A549 (cell line): ENCODE results near the gene RUNX2. TPM values are rescaled to one million over a fixed set of nuclear protein-coding genes. Genes with fewer than 3 reads are reported as not detected.

Source experiments
- ATAC-seq, 2 experiments: fragments of 200-7000 bp in 1 of 2; fragments of >200 bp in 1 of 2; cut with Nextera tagmentation in 1 of 2; cut with Tn5 transposase in 1 of 2; 3 replicates each; pipeline versions ENCODE4 v1.8.0 to v1.9.1; 2018 to 2020; ENCODE audit warnings: mild to moderate bottlenecking in 1 of 2, moderate library complexity in 1 of 2
- CTCF ChIA-PET: fragments of 300-600 bp; sonication (Branson Sonifier 250); formaldehyde crosslinking; extraction: SDS; loops from one replicate; lab custom pipeline; 2021; ENCODE audit warnings: antibody characterized with exemption, inconsistent platforms; lab: Yijun Ruan, JAX
- POLR2A ChIA-PET: fragments of 350-600 bp; formaldehyde crosslinking; extraction: SDS; loops from one replicate; lab custom pipeline; 2021; ENCODE audit warnings: antibody characterized with exemption, inconsistent platforms; lab: Yijun Ruan, JAX
- DNase-seq, 2 experiments: peaks; one replicate each; pipeline versions ENCODE4 v3.0.0 to v3.0.0-alpha.2; 2011 to 2016; ENCODE audit warnings: low read depth in 1 of 2, low spot score in 1 of 2
- FAIRE-seq: peaks from 2 replicates; lab custom pipeline; 2011; peaks lifted over from hg19 to GRCh38; lab: Jason Lieb, UNC
- H3K27ac ChIP-seq, 2 experiments: fragments of >200 bp; sonication (Bioruptor Twin); formaldehyde crosslinking; 3 replicates each; pipeline ENCODE4 v1.5.1; 2016 to 2017
- H3K4me1 ChIP-seq: fragments of >200 bp; sonication (Bioruptor Twin); formaldehyde crosslinking; 3 replicates; pipeline ENCODE4 v1.6.1; 2016
- H3K4me2 ChIP-seq: fragments of >200 bp; sonication (Bioruptor Twin); formaldehyde crosslinking; 3 replicates; pipeline ENCODE4 v1.6.1; 2016
- H3K4me3 ChIP-seq: fragments of >200 bp; sonication (Bioruptor Twin); formaldehyde crosslinking; 3 replicates; pipeline ENCODE4 v1.5.1; 2016
- H3K9me3 ChIP-seq: fragments of >200 bp; sonication (Bioruptor Twin); formaldehyde crosslinking; 3 replicates; pipeline ENCODE4 v1.6.1; 2016
- BHLHE40 ChIP-seq: IDR thresholded peaks from 2 replicates; pipeline ENCODE4 v1.6.1; 2012; ENCODE audit warnings: low read depth, low read length, inconsistent platforms
- CBX2 ChIP-seq: fragments of 200-600 bp; sonication (generic); IDR thresholded peaks from 2 replicates; pipeline ENCODE4 v1.6.1; 2016; ENCODE audit warnings: low read depth, mild to moderate bottlenecking, borderline replicate concordance
- ESRRA ChIP-seq: fragments of 150-350 bp; IDR thresholded peaks from 2 replicates; pipeline ENCODE4 v1.6.1; 2014; ENCODE audit warnings: mild to moderate bottlenecking, low read length, borderline replicate concordance
- HDAC2 ChIP-seq: fragments of 200-600 bp; sonication (generic); IDR thresholded peaks from 2 replicates; pipeline ENCODE4 v1.6.1; 2016
- JUN ChIP-seq, 2 experiments: fragments of >200 bp; sonication (Bioruptor Twin); formaldehyde crosslinking; IDR thresholded peaks; 2 replicates in 1 of 2; 3 replicates in 1 of 2; pipeline ENCODE4 v1.6.1; 2016 to 2017
- JUNB ChIP-seq: fragments of >200 bp; sonication (Bioruptor Twin); formaldehyde crosslinking; IDR thresholded peaks from 2 replicates; pipeline ENCODE4 v1.6.1; 2016
- KDM1A ChIP-seq: fragments of 200-600 bp; sonication (generic); IDR thresholded peaks from 2 replicates; pipeline ENCODE4 v1.6.1; 2016; ENCODE audit warnings: low read depth, mild to moderate bottlenecking
- MAZ ChIP-seq: fragments of 150-350 bp; IDR thresholded peaks from 2 replicates; pipeline ENCODE4 v1.6.1; 2014; ENCODE audit warnings: antibody characterized with exemption, low read depth, low read length, borderline replicate concordance
- POLR2A ChIP-seq: IDR thresholded peaks from 2 replicates; pipeline ENCODE4 v1.6.1; 2012; ENCODE audit warnings: mild to moderate bottlenecking, low read length
- RAD21 ChIP-seq, 2 experiments: fragments of >200 bp in 1 of 2; sonication (Bioruptor Twin) in 1 of 2; formaldehyde crosslinking in 1 of 2; IDR thresholded peaks in 1 of 2; conservative IDR thresholded peaks in 1 of 2; 2 replicates in 1 of 2; 3 replicates in 1 of 2; pipeline ENCODE4 v1.6.1; 2012 to 2018; ENCODE audit warnings: inconsistent platforms in 1 of 2
- SMC3 ChIP-seq: fragments of >200 bp; sonication (Bioruptor Twin); formaldehyde crosslinking; IDR thresholded peaks from 3 replicates; pipeline ENCODE4 v1.6.1; 2018; ENCODE audit warnings: inconsistent platforms
- ZC3H11A ChIP-seq: fragments of 450-650 bp; IDR thresholded peaks from 2 replicates; pipeline ENCODE4 v1.6.1; 2014; ENCODE audit warnings: antibody characterized with exemption, mild to moderate bottlenecking
- ZSCAN20 ChIP-seq: fragments of 250-450 bp; sonication (Bioruptor Pico); IDR thresholded peaks from 2 replicates; pipeline ENCODE4 v1.8.0; 2022; ENCODE audit warnings: mild to moderate bottlenecking, moderate library complexity
- WGBS: methylation state at CpG from one replicate; pipeline ENCODE4 v1.1.6; 2017; ENCODE audit errors: missing lambda C conversion rate; 5-methylcytosine and 5-hydroxymethylcytosine counted together
- polyA plus RNA-seq, 4 experiments: library from polyadenylated mRNA; depleted of rRNA in 3 of 4; stranded (reverse); fragments of >200 nt; fragmentation: RNase III in 1 of 4; extraction: RNeasy Plus Mini Kit Qiagen cat#74134 plus additional on column Dnase treatment in 1 of 4; gene quantifications; 2 replicates in 3 of 4; 3 replicates in 1 of 4; pipeline ENCODE4 v1.2.3, GENCODE V29; 2011 to 2017
- TF ChIP-seq, protein P1 (sequence below): IDR thresholded peaks from 2 replicates; pipeline ENCODE4 v1.6.1; 2012; ENCODE audit warnings: low read depth, borderline replicate concordance
- TF ChIP-seq, protein P2 (sequence below): IDR thresholded peaks from 2 replicates; pipeline ENCODE4 v1.6.1; 2012
- TF ChIP-seq, protein P3 (sequence below): fragments of 200-600 bp; sonication (generic); IDR thresholded peaks from 2 replicates; pipeline ENCODE4 v1.6.1; 2016; ENCODE audit warnings: antibody characterized with exemption, mild to moderate bottlenecking, moderate library complexity

Gene RUNX2
- polyA plus RNA-seq, 2 of the 4 experiments (the other 2 are of a cell fraction), result 0.13 to 0.83 TPM

DNA sequence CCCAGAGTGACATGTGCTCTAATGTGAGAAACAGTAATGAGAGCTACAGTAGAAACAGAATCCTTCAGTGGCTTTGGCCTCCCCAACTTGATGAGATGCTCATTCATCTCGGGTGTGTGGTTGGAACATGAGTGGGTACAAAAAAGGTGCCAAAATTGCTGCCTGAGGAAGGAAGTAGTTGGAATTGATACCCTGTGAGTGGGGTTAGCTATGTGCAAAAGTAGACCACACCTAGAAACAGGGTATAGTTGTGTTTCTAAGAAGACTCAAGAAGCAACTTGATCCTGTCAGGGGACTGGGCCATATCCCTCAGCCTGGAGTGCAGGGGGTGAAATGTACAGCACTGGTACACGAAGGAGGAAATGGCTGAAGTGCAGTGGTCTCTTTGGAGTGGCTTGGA, 256.0 kb downstream of the RUNX2 start (continued):
- no peak for TF ChIP-seq BHLHE40

DNA sequence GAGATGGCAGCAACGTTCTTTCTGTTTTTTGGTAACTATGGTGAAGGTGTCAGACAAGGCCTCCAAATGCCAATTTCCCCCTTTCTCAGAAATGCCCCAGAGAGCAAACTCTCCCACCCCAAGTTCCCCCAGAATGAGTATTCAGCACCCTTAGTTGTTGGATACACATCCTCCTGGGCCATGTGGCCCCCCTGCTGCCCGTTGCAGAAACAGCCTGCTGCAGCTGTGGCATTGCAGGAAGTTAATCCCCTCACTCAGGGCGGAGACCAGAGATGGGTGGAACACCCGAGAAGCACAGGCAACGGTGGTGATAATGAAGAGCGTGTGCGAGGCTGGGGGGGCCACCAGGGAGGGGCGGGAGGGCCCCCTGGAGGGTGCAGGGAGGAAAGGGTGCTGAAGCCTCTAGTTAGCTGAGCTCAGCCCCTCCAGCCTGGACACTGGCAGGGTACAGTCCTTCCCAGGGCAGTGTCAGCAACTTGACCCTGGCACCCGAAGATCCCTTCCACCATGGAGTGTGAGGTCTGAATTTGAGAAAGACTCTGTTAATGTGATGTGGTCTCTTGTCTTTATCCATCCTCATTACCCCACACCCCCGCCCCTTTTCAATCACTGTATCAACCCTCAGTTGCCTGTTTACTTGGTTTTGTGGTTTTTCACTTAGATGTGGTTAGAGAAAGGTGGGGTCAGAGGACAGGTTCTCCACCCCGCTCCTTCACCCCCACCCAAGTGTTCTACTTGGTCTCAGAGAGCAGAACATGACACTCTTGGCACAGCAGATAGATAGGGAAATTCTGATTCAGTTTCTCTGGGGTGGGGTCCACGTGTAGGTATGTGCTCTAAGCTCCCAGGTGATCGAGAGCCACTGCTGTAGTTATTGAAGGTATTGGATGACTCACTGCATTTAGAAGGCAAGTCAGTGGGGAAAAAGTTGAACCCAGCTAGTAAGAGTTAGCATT, 258.4 kb downstream of the RUNX2 start:
- CTCF ChIA-PET, result interaction anchor here (1.1 kb wide), 1 partner anchor 8 kb away, joined by 3 read pairs; no protein-coding TSS in a partner anchor
- 33% methylated on average over 8 of the region's 13 CpGs for WGBS
- ATAC-seq, result no peak

DNA sequence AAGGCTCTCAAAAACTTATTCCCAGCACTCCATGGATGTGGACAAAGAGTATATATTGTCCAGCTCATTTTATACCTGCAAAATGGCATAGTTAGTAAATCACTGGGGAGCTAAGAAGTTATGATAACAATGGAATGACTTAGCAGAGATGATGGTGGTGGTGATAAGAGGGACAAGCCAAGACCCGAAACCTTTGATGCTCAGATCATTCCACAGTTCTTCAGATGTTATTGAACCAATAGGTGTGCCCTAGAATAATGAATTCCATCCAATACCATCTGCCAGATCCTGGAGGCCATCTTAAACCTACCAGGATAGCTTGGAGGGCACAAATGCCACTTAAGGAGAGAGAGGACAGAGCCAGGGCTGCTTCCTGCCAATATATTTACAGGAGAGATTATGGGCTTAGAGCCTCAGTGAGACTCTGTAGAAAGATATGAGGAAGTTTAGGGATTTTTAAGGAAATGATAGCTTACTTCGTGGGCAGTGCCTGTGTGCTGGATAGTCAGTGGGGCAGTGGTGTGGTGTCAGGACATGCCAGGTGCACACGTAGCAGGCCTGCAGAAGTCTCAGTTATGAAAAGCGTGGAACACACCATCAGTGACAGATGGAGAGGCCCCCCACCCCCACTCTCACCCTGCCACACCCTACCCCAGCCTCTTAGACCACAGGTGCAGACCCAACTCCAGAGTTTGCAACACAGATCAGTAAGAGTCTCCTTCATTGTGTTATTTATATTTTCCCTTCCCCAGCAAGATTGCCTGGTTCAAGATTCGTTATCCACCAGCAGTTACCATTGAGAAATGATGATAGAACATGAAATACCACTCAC, 259.3 kb downstream of the RUNX2 start:
- no peak overlapping the region for H3K27ac ChIP-seq
- DNase-seq, result no peak
- ATAC-seq, result no peak
- peaks cover 15% of the 10 kb centered on the region; the same call in 2 of the 3 replicates for H3K4me1 ChIP-seq
- WGBS, result 50% methylated on average over 5 of the region's 5 CpGs
- ChIA-PET CTCF (no interaction called here), POLR2A (no interaction called here)
- no peaks in the 10 kb centered on the region for H3K9me3 ChIP-seq
- no peak for FAIRE-seq
- H3K4me2 ChIP-seq, result no peak overlapping the region
- no peak overlapping the region for H3K4me3 ChIP-seq
- TF ChIP-seq ZSCAN20 (CRISPR knock-in tag), result no peak
- no peak for TF ChIP-seq KDM1A
- no peak for TF ChIP-seq RAD21 (conservative IDR thresholded peaks at IDR 0.05 in 1 of 2, IDR thresholded peaks at IDR 0.05 in 1 of 2)
- TF ChIP-seq POLR2A, result no peak
- no peak for TF ChIP-seq ZC3H11A
- TF ChIP-seq ESRRA, result no peak
- no peak for TF ChIP-seq HDAC2

More for the DNA sequence above, 258.4 kb downstream of the RUNX2 start:
- no peak overlapping the region for H3K4me2 ChIP-seq
- no peaks in the 10 kb centered on the region for H3K9me3 ChIP-seq
- POLR2A ChIA-PET, result no interaction called here
- no peak for DNase-seq
- FAIRE-seq, result no peak
- H3K4me1 ChIP-seq, result peaks cover 15% of the 10 kb centered on the region; the same call in 2 of the 3 replicates
- H3K27ac ChIP-seq, result no peak overlapping the region
- TF ChIP-seq POLR2A (no peak), JUNB (no peak), BHLHE40 (no peak), CBX2 (no peak), SMC3 (no peak), JUN (IDR thresholded peaks at IDR 0.05) (no peak), RAD21 (conservative IDR thresholded peaks at IDR 0.05 in 1 of 2, IDR thresholded peaks at IDR 0.05 in 1 of 2) (no peak), ZSCAN20 (CRISPR knock-in tag) (no peak), MAZ (no peak)
- TF ChIP-seq, protein P1, sequence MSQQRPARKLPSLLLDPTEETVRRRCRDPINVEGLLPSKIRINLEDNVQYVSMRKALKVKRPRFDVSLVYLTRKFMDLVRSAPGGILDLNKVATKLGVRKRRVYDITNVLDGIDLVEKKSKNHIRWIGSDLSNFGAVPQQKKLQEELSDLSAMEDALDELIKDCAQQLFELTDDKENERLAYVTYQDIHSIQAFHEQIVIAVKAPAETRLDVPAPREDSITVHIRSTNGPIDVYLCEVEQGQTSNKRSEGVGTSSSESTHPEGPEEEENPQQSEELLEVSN, result no peak
- TF ChIP-seq, protein P2, sequence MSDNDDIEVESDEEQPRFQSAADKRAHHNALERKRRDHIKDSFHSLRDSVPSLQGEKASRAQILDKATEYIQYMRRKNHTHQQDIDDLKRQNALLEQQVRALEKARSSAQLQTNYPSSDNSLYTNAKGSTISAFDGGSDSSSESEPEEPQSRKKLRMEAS, result no peak
- TF ChIP-seq, protein P3, sequence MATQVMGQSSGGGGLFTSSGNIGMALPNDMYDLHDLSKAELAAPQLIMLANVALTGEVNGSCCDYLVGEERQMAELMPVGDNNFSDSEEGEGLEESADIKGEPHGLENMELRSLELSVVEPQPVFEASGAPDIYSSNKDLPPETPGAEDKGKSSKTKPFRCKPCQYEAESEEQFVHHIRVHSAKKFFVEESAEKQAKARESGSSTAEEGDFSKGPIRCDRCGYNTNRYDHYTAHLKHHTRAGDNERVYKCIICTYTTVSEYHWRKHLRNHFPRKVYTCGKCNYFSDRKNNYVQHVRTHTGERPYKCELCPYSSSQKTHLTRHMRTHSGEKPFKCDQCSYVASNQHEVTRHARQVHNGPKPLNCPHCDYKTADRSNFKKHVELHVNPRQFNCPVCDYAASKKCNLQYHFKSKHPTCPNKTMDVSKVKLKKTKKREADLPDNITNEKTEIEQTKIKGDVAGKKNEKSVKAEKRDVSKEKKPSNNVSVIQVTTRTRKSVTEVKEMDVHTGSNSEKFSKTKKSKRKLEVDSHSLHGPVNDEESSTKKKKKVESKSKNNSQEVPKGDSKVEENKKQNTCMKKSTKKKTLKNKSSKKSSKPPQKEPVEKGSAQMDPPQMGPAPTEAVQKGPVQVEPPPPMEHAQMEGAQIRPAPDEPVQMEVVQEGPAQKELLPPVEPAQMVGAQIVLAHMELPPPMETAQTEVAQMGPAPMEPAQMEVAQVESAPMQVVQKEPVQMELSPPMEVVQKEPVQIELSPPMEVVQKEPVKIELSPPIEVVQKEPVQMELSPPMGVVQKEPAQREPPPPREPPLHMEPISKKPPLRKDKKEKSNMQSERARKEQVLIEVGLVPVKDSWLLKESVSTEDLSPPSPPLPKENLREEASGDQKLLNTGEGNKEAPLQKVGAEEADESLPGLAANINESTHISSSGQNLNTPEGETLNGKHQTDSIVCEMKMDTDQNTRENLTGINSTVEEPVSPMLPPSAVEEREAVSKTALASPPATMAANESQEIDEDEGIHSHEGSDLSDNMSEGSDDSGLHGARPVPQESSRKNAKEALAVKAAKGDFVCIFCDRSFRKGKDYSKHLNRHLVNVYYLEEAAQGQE, result no peak
- H3K4me3 ChIP-seq, result no peak overlapping the region
